Endothelial cell of umbilical vein (primary cell): Measurements from ENCODE around the gene ZNF414. TPM values are rescaled to one million over a fixed set of nuclear protein-coding genes. Genes with fewer than 3 reads are reported as not detected.

ENCODE experiments used
- BruUV-seq: library from RNA; stranded (reverse); fragments of 400-500 nt; replicated peaks from 2 replicates; lab custom pipeline; 2021; lab: Mats Ljungman, UMichigan
- CTCF ChIA-PET: fragments of 300-600, 350-600 bp; sonication (Branson Sonifier 250); formaldehyde crosslinking; loops from one replicate; lab custom pipeline; 2021; ENCODE audit warnings: antibody characterized with exemption, inconsistent platforms; lab: Charles Lee
- POLR2A ChIA-PET: fragments of 300-600, 350-600 bp; sonication (Branson Sonifier 250); formaldehyde crosslinking; loops from one replicate; lab custom pipeline; 2021; ENCODE audit warnings: antibody characterized with exemption, inconsistent platforms; lab: Charles Lee
- DNase-seq: peaks from one replicate; pipeline ENCODE4 v3.0.0-alpha.2; 2011; ENCODE audit warnings: low read depth, low spot score
- FAIRE-seq: peaks from 2 replicates; lab custom pipeline; 2011; peaks lifted over from hg19 to GRCh38; lab: Jason Lieb, UNC
- H2AFZ ChIP-seq: 2 replicates; pipeline ENCODE4 v1.6.0; 2012; ENCODE audit warnings: low read depth, low read length, control low read depth, inconsistent platforms
- H3K27ac ChIP-seq: 2 replicates; pipeline ENCODE4 v1.5.1; 2011; ENCODE audit warnings: low read depth, mild to moderate bottlenecking, control low read depth, low read length, moderate library complexity; ENCODE audit not compliant: insufficient read depth
- H3K27me3 ChIP-seq, 2 experiments: 2 replicates each; pipeline versions ENCODE4 v1.6.0 to v1.6.1; 2011; ENCODE audit warnings: low read length in 2 of 2, mixed read lengths in 1 of 2; ENCODE audit not compliant: control insufficient read depth in 2 of 2, insufficient read depth in 2 of 2
- H3K36me3 ChIP-seq, 2 experiments: 2 replicates in 1 of 2; 3 replicates in 1 of 2; pipeline ENCODE4 v1.5.1; 2011; ENCODE audit warnings: low read length in 2 of 2, mild to moderate bottlenecking in 1 of 2, moderate library complexity in 1 of 2; ENCODE audit not compliant: control insufficient read depth in 2 of 2, insufficient read depth in 2 of 2; ENCODE audit errors: extremely low read depth in 1 of 2
- H3K4me1 ChIP-seq: 3 replicates; pipeline ENCODE4 v1.5.1; 2011; ENCODE audit warnings: mild to moderate bottlenecking, low read length; ENCODE audit not compliant: control insufficient read depth, insufficient read depth; ENCODE audit errors: extremely low read depth
- H3K4me2 ChIP-seq: 2 replicates; pipeline ENCODE4 v1.6.1; 2011; ENCODE audit warnings: low read length, control low read depth, mixed read lengths; ENCODE audit not compliant: insufficient read depth
- H3K4me3 ChIP-seq, 3 experiments: fragments of 200-600 bp in 1 of 3; sonication (generic), shearing (Covaris generic) in 1 of 3; replicated peaks in 1 of 3; 2 replicates each; pipeline ENCODE4 v1.5.1; 2011 to 2016; ENCODE audit warnings: control low read depth in 3 of 3, low read length in 3 of 3, mild to moderate bottlenecking in 2 of 3, inconsistent platforms in 1 of 3, low read depth in 1 of 3, moderate library complexity in 1 of 3; ENCODE audit not compliant: insufficient read depth in 1 of 3
- H3K79me2 ChIP-seq: 2 replicates; pipeline ENCODE4 v1.6.0; 2012; ENCODE audit warnings: low read length, inconsistent platforms; ENCODE audit not compliant: control insufficient read depth, insufficient read depth
- H3K9ac ChIP-seq: replicated peaks from 2 replicates; pipeline ENCODE3; 2011; ENCODE audit warnings: low read length, control low read depth; ENCODE audit not compliant: insufficient read depth; ENCODE audit errors: extremely low read depth
- H3K9me1 ChIP-seq: replicated peaks from 3 replicates; pipeline ENCODE4 v1.6.0; 2011; ENCODE audit warnings: mild to moderate bottlenecking, low read length; ENCODE audit not compliant: control insufficient read depth, insufficient read depth; ENCODE audit errors: extremely low read depth
- H3K9me3 ChIP-seq: replicated peaks from 2 replicates; pipeline ENCODE4 v1.5.1; 2012; ENCODE audit warnings: low read length, inconsistent platforms; ENCODE audit not compliant: control insufficient read depth, insufficient read depth
- H4K20me1 ChIP-seq: replicated peaks from 2 replicates; pipeline ENCODE3; 2011; ENCODE audit warnings: mild to moderate bottlenecking, low read length; ENCODE audit not compliant: control insufficient read depth, insufficient read depth; ENCODE audit errors: extremely low read depth
- EZH2 ChIP-seq: IDR thresholded peaks from 2 replicates; pipeline ENCODE4 v1.6.1; 2012; ENCODE audit warnings: borderline replicate concordance, low read depth, mild to moderate bottlenecking, moderate library complexity, low read length, inconsistent platforms; ENCODE audit not compliant: severe bottlenecking
- FOS ChIP-seq: IDR thresholded peaks from 2 replicates; pipeline ENCODE4 v1.6.1; 2011; ENCODE audit warnings: mild to moderate bottlenecking, low read length, moderate library complexity, borderline replicate concordance; ENCODE audit not compliant: insufficient read depth
- GATA2 ChIP-seq: IDR thresholded peaks from 2 replicates; pipeline ENCODE4 v1.7.0; 2011; ENCODE audit warnings: low read depth, mild to moderate bottlenecking, moderate library complexity, mixed read lengths, low read length; ENCODE audit not compliant: insufficient read length, insufficient read depth
- JUN ChIP-seq: IDR thresholded peaks from 2 replicates; pipeline ENCODE4 v1.6.1; 2011; ENCODE audit warnings: borderline replicate concordance, low read depth; ENCODE audit not compliant: insufficient read length, insufficient read depth
- MYC ChIP-seq: IDR thresholded peaks from one replicate; pipeline ENCODE4 v1.6.1; 2011; ENCODE audit warnings: mild to moderate bottlenecking, low read depth, low read length
- POLR2A ChIP-seq: IDR thresholded peaks from 2 replicates; pipeline ENCODE4 v1.6.1; 2012; ENCODE audit warnings: low read depth, mild to moderate bottlenecking, control low read depth, low read length
- POLR2AphosphoS5 ChIP-seq: IDR thresholded peaks from 2 replicates; pipeline ENCODE4 v1.6.1; 2012; ENCODE audit warnings: low read depth, mild to moderate bottlenecking, control low read depth, low read length, moderate library complexity; ENCODE audit not compliant: insufficient read depth
- dilution Hi-C: fragments of 300-500 bp; cut with MboI; formaldehyde crosslinking; loops from one replicate; pipeline ENCODE4 v1.15.0; 2019; ENCODE audit warnings: low sequenced_read_pairs; ENCODE audit not compliant: extremely low pct_ligation_motif_present
- intact Hi-C: fragments of 100-400 bp; cut with micrococcal nuclease; formaldehyde crosslinking; loops from one replicate; pipeline ENCODE4 v1.10.0; 2022
- polyA plus RNA-seq, 4 experiments: library from polyadenylated mRNA; depleted of rRNA in 3 of 4; stranded (reverse) in 3 of 4; unstranded in 1 of 4; fragments of >200 nt; gene quantifications; 2 replicates each; pipeline versions ENCODE4 v1.2.1 to v1.2.3, GENCODE V29; 2011 to 2012; ENCODE audit warnings: missing spikeins in 1 of 4
- total RNA-seq: library from RNA; stranded (reverse); gene quantifications from 2 replicates; pipeline ENCODE4 v1.2.3, GENCODE V29; 2021
- TF ChIP-seq, protein P1 (sequence below), 2 donors: IDR thresholded peaks; 1 replicate in 1 of 2; 2 replicates in 1 of 2; pipeline ENCODE4 v1.5.1; 2011; ENCODE audit warnings: low read length in 2 of 2, mild to moderate bottlenecking in 2 of 2, moderate library complexity in 2 of 2, control low read depth in 1 of 2, inconsistent platforms in 1 of 2, low read depth in 1 of 2; ENCODE audit not compliant: insufficient read depth in 1 of 2; ENCODE audit errors: extremely low read depth in 1 of 2
- TF ChIP-seq, protein P2 (sequence below): IDR thresholded peaks from 2 replicates; pipeline ENCODE4 v1.6.1; 2011; ENCODE audit not compliant: insufficient read depth, insufficient read length

ZNF414 gene
- total and polyA plus RNA-seq, 2 donors (not counting 3 experiments of a cell fraction or from before 2014, with no cell fraction given) = 11.6 to 20.6 TPM

DNA sequence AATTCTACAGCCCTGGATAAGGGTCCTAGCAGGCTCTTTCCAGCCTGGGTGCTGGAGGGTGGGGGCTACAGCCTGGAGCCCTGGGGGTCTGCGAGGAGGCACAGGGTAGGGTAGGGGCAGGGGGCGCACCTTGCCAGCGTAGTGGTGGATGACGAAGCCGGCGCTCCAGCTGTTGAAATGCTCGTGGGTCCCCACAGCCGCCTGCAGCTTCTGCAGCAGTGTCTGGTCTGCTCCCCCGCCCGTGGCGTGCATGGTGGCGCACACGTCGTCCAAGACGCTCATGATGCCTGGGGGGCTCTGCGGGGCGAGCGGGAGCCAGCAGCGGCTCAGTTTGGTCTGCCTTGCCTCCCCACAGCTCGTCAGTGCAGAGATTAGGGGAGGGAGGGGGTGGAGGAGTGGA is 30.2 kb upstream of the ZNF414 start:
- DNase-seq = no peak
- H3K4me3 ChIP-seq = no peak overlapping the region
- H3K9ac ChIP-seq = no peak overlapping the region
- dilution Hi-C loops = no loop called here
- H3K4me2 ChIP-seq = no peak overlapping the region
- POLR2A ChIA-PET = interaction anchor here (0.6 to 0.7 kb wide), 2 partner anchors 10 to 139 kb away, joined by 4 to 5 read pairs; no protein-coding TSS in a partner anchor
- no peaks in the 10 kb centered on the region for H4K20me1 ChIP-seq
- no peak for FAIRE-seq
- no peaks in the 10 kb centered on the region for H3K4me1 ChIP-seq
- intact Hi-C loops = no loop called here
- CTCF ChIA-PET = interaction anchor here (0.5 to 1.9 kb wide), 2 partner anchors 37 to 374 kb away, joined by 3 to 6 read pairs; no protein-coding TSS in a partner anchor
- no peaks in the 10 kb centered on the region for H3K36me3 ChIP-seq
- TF ChIP-seq EZH2 (no peak), JUN (no peak), GATA2 (no peak), FOS (no peak), POLR2A (no peak), POLR2AphosphoS5 (no peak), MYC (no peak)
- TF ChIP-seq, protein P1, sequence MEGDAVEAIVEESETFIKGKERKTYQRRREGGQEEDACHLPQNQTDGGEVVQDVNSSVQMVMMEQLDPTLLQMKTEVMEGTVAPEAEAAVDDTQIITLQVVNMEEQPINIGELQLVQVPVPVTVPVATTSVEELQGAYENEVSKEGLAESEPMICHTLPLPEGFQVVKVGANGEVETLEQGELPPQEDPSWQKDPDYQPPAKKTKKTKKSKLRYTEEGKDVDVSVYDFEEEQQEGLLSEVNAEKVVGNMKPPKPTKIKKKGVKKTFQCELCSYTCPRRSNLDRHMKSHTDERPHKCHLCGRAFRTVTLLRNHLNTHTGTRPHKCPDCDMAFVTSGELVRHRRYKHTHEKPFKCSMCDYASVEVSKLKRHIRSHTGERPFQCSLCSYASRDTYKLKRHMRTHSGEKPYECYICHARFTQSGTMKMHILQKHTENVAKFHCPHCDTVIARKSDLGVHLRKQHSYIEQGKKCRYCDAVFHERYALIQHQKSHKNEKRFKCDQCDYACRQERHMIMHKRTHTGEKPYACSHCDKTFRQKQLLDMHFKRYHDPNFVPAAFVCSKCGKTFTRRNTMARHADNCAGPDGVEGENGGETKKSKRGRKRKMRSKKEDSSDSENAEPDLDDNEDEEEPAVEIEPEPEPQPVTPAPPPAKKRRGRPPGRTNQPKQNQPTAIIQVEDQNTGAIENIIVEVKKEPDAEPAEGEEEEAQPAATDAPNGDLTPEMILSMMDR (IDR thresholded peaks at IDR 0.05; ENCODE audit: extremely low read depth in 1 of 2, insufficient read depth in 1 of 2, low read depth in 1 of 2, low read length in 2 of 2) = no peak
- TF ChIP-seq, protein P2, sequence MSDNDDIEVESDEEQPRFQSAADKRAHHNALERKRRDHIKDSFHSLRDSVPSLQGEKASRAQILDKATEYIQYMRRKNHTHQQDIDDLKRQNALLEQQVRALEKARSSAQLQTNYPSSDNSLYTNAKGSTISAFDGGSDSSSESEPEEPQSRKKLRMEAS = no peak
- no peaks in the 10 kb centered on the region for H3K9me1 ChIP-seq
- no peaks in the 10 kb centered on the region for H3K27me3 ChIP-seq
- H3K79me2 ChIP-seq = no peaks in the 10 kb centered on the region
- no TSS peak for BruUV-seq
- H3K9me3 ChIP-seq = no peaks in the 10 kb centered on the region
- no peak overlapping the region for H3K27ac ChIP-seq
- no peak overlapping the region for H2AFZ ChIP-seq
